Osteoblast (primary cell): Measurements from ENCODE around the gene GATAD2A. TPM values are rescaled to one million over a fixed set of nuclear protein-coding genes. Genes with fewer than 3 reads are reported as not detected.

Experiments used
- DNase-seq: peaks from one replicate; pipeline ENCODE4 v3.0.0; 2011; ENCODE audit warnings: low spot score, mixed read lengths; ENCODE audit not compliant: insufficient read length; ENCODE audit errors: missing footprints
- H2AFZ ChIP-seq: 2 replicates; pipeline ENCODE4 v1.6.0; 2011; ENCODE audit warnings: mild to moderate bottlenecking, low read length
- H3K27ac ChIP-seq: 2 replicates; pipeline ENCODE4 v1.5.1; 2011; ENCODE audit warnings: mild to moderate bottlenecking, low read depth, low read length, moderate library complexity
- H3K27me3 ChIP-seq: 2 replicates; pipeline ENCODE4 v1.6.0; 2012; ENCODE audit warnings: mild to moderate bottlenecking, control low read depth, inconsistent platforms, low read length, moderate library complexity; ENCODE audit not compliant: insufficient read depth
- H3K36me3 ChIP-seq: 2 replicates; pipeline ENCODE4 v1.5.1; 2011; ENCODE audit warnings: mild to moderate bottlenecking, low read length, control low read depth, moderate library complexity; ENCODE audit not compliant: insufficient read depth
- H3K4me1 ChIP-seq: 2 replicates; pipeline ENCODE4 v1.5.1; 2011; ENCODE audit warnings: mild to moderate bottlenecking, low read length, control low read depth, moderate library complexity; ENCODE audit not compliant: insufficient read depth
- H3K4me2 ChIP-seq: 2 replicates; pipeline ENCODE4 v1.6.0; 2011; ENCODE audit warnings: mild to moderate bottlenecking, low read length; ENCODE audit not compliant: insufficient read depth
- H3K4me3 ChIP-seq: fragments of 200-600 bp; sonication (generic); 3 replicates; pipeline ENCODE4 v1.5.1; 2012; ENCODE audit warnings: mild to moderate bottlenecking, low read length, inconsistent platforms; ENCODE audit not compliant: insufficient read depth
- H3K79me2 ChIP-seq: 2 replicates; pipeline ENCODE4 v1.6.0; 2012; ENCODE audit warnings: mild to moderate bottlenecking, low read length, control low read depth, inconsistent platforms; ENCODE audit not compliant: insufficient read depth
- H3K9me3 ChIP-seq: 2 replicates; pipeline ENCODE4 v1.5.1; 2011; ENCODE audit warnings: low read depth, low read length, control low read depth
- H4K20me1 ChIP-seq: 2 replicates; pipeline ENCODE4 v1.6.0; 2012; ENCODE audit warnings: mild to moderate bottlenecking, low read length, control low read depth; ENCODE audit not compliant: insufficient read depth
- total RNA-seq: library from RNA; depleted of rRNA; stranded (reverse); fragments of >200 nt; gene quantifications from 2 replicates; pipeline ENCODE4 v1.2.3, GENCODE V29; 2012
- TF ChIP-seq, protein P1 (sequence below): IDR thresholded peaks from 2 replicates; pipeline ENCODE4 v1.5.1; 2011; ENCODE audit warnings: mild to moderate bottlenecking, low read depth, low read length, moderate library complexity; ENCODE audit errors: extremely low read depth

GATAD2A gene
- total RNA-seq, 1 donor, result 48.9 TPM

DNA sequence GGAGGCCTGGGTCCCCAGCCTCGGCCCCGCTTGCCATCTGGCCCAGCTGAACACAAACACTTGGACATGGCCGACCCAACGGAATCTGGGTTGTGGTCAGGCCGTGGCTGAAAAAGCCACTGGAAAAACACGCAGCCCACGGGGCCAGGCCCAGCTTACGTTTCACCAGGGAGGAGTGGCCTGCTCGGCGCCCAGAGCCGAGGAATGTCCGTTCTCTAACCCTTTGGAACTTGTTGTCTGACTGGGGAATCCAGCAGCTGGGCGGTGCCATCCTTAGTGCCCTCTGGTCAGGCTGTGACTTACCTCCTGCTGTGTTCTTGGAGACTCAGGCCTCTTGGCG is 146.3 kb downstream of the GATAD2A start:
- no peak overlapping the region for H3K4me3 ChIP-seq

GRCh38 chr19:19552798-19553197 is 147.3 kb downstream of the GATAD2A start:
- TF ChIP-seq, protein P1, sequence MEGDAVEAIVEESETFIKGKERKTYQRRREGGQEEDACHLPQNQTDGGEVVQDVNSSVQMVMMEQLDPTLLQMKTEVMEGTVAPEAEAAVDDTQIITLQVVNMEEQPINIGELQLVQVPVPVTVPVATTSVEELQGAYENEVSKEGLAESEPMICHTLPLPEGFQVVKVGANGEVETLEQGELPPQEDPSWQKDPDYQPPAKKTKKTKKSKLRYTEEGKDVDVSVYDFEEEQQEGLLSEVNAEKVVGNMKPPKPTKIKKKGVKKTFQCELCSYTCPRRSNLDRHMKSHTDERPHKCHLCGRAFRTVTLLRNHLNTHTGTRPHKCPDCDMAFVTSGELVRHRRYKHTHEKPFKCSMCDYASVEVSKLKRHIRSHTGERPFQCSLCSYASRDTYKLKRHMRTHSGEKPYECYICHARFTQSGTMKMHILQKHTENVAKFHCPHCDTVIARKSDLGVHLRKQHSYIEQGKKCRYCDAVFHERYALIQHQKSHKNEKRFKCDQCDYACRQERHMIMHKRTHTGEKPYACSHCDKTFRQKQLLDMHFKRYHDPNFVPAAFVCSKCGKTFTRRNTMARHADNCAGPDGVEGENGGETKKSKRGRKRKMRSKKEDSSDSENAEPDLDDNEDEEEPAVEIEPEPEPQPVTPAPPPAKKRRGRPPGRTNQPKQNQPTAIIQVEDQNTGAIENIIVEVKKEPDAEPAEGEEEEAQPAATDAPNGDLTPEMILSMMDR, result peak; percentile 63
- Histone ChIP-seq H3K36me3 (no peaks in the 10 kb centered on the region), H4K20me1 (no peaks in the 10 kb centered on the region), H3K79me2 (no peaks in the 10 kb centered on the region), H3K27me3 (peaks cover 7% of the 10 kb centered on the region), H3K9me3 (no peaks in the 10 kb centered on the region), H2AFZ (no peak overlapping the region), H3K4me1 (peaks cover 9% of the 10 kb centered on the region), H3K27ac (no peak overlapping the region), H3K4me2 (peak overlapping the region; percentile 18), H3K4me3 (no peak overlapping the region)
- DNase-seq, result peak; percentile 99

More for the DNA sequence above, 146.3 kb downstream of the GATAD2A start:
- peaks cover 7% of the 10 kb centered on the region for H3K27me3 ChIP-seq
- TF ChIP-seq, protein P1, result no peak
- DNase-seq, result peak; percentile 94
- H3K79me2 ChIP-seq, result no peaks in the 10 kb centered on the region
- H3K4me1 ChIP-seq, result peaks cover 9% of the 10 kb centered on the region
- H4K20me1 ChIP-seq, result no peaks in the 10 kb centered on the region
- peak overlapping the region; percentile 58 for H2AFZ ChIP-seq
- H3K4me2 ChIP-seq, result no peak overlapping the region
- no peaks in the 10 kb centered on the region for H3K9me3 ChIP-seq
- no peaks in the 10 kb centered on the region for H3K36me3 ChIP-seq
- no peak overlapping the region for H3K27ac ChIP-seq

DNA sequence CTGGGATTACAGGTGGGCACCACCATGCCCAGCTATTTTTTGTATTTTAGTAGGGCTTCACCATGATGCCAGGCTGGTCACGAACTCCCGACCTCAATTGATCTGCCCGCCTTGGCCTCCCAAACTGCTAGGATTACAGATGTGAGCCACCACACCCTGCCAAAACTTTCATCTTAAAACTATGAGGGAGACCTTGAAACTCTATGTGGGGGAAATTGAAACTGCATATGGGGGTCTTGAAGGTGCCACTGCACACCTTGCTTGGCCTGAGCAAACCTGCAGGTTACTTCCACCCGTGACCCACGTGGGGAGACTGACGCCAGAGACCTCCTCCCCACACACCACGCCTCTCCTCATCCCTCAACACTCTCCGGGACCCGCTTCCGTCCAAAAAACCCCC is 148.2 kb downstream of the GATAD2A start:
- Histone ChIP-seq H3K9me3 (no peaks in the 10 kb centered on the region), H3K4me2 (no peak overlapping the region), H3K4me3 (no peak overlapping the region), H3K27me3 (peaks cover 7% of the 10 kb centered on the region), H4K20me1 (no peaks in the 10 kb centered on the region), H3K27ac (no peak overlapping the region), H3K79me2 (no peaks in the 10 kb centered on the region), H3K4me1 (peaks cover 9% of the 10 kb centered on the region), H3K36me3 (no peaks in the 10 kb centered on the region), H2AFZ (no peak overlapping the region)
- TF ChIP-seq, protein P1, result no peak
- peak; percentile 31 for DNase-seq

GRCh38 chr19:19554074-19555023 is 148.9 kb downstream of the GATAD2A start:
- no peaks in the 10 kb centered on the region for H3K79me2 ChIP-seq
- peak overlapping the region; percentile 35 for H2AFZ ChIP-seq
- peaks cover 6% of the 10 kb centered on the region for H3K27me3 ChIP-seq
- peak; percentile 97 for DNase-seq
- peaks cover 9% of the 10 kb centered on the region for H3K4me1 ChIP-seq
- no peak overlapping the region for H3K4me3 ChIP-seq
- H3K9me3 ChIP-seq, result no peaks in the 10 kb centered on the region
- no peak overlapping the region for H3K4me2 ChIP-seq
- H4K20me1 ChIP-seq, result no peaks in the 10 kb centered on the region
- H3K36me3 ChIP-seq, result no peaks in the 10 kb centered on the region
- no peak overlapping the region for H3K27ac ChIP-seq
- TF ChIP-seq, protein P1, result peak; percentile 80
